GM12892 (cell line): ENCODE data around the gene NF1.

Source experiments
- POLR2A ChIP-seq: IDR thresholded peaks from 2 replicates; pipeline ENCODE4 v1.6.1; 2011; ENCODE audit warnings: low read depth, low read length, control low read depth
- TAF1 ChIP-seq: IDR thresholded peaks from 2 replicates; pipeline ENCODE4 v1.6.1; 2011; ENCODE audit warnings: low read depth, mild to moderate bottlenecking, control low read depth, low read length, borderline replicate concordance

- TF ChIP-seq TAF1 (no peak), POLR2A (no peak)
Measured at GRCh38 chr17:31078290-31078689, 16.5 kb upstream of the NF1 start.
